ENCODE data around the gene PPP4R4.

PPP4R4 gene

GRCh38 chr14:94175011-94175745 is 1.1 kb downstream of the PPP4R4 start:
- TF ChIP-seq CTCF (IDR thresholded peaks at IDR 0.05; ENCODE audit: borderline replicate concordance, extremely low read depth, low read length, poor library complexity, severe bottlenecking) (no peak), EZH2 (IDR thresholded peaks at IDR 0.05; ENCODE audit: borderline replicate concordance, low read depth, low read length, severe bottlenecking) (no peak)
- H3K27ac ChIP-seq (ENCODE audit: low read length): no peak overlapping the region
- ATAC-seq (ENCODE audit: insufficient read depth, low read depth) (no peak), DNase-seq (no peak)
- no peaks in the 10 kb centered on the region for H3K9me3 ChIP-seq (ENCODE audit: insufficient read depth, low read length, severe bottlenecking)
- H3K4me2 ChIP-seq (ENCODE audit: insufficient read depth, low read length): no peak overlapping the region
- H3K36me3 ChIP-seq (ENCODE audit: insufficient read depth, low read length): no peaks in the 10 kb centered on the region
- no peak overlapping the region for H3K9ac ChIP-seq (ENCODE audit: low read depth, low read length)
- H3K79me2 ChIP-seq (ENCODE audit: insufficient read depth, low read length): no peaks in the 10 kb centered on the region
- H3K4me3 ChIP-seq (ENCODE audit: low read depth in 1 of 2, low read length in 2 of 2): no peak overlapping the region
- no peaks in the 10 kb centered on the region for H4K20me1 ChIP-seq (ENCODE audit: insufficient read depth, low read length)
- peaks cover 12% of the 10 kb centered on the region for H3K4me1 ChIP-seq (ENCODE audit: insufficient read depth, low read length)
- H3K27me3 ChIP-seq (ENCODE audit: insufficient read depth, low read length, poor library complexity): peaks cover 8% of the 10 kb centered on the region
- H2AFZ ChIP-seq (ENCODE audit: low read depth, low read length): no peak overlapping the region

GRCh38 chr14:94175747-94176146 is 1.6 kb downstream of the PPP4R4 start:
- no peak overlapping the region for H2AFZ ChIP-seq (ENCODE audit: low read depth, low read length)
- H3K9ac ChIP-seq (ENCODE audit: low read depth, low read length): no peak overlapping the region
- H3K27me3 ChIP-seq (ENCODE audit: insufficient read depth, low read length, poor library complexity): peaks cover 8% of the 10 kb centered on the region
- no peaks in the 10 kb centered on the region for H3K79me2 ChIP-seq (ENCODE audit: insufficient read depth, low read length)
- no peak overlapping the region for H3K27ac ChIP-seq (ENCODE audit: low read length)
- H3K36me3 ChIP-seq (ENCODE audit: insufficient read depth, low read length): no peaks in the 10 kb centered on the region
- no peak for ATAC-seq (ENCODE audit: insufficient read depth, low read depth)
- no peak for TF ChIP-seq EZH2 (IDR thresholded peaks at IDR 0.05; ENCODE audit: borderline replicate concordance, low read depth, low read length, severe bottlenecking)
- no peak for TF ChIP-seq CTCF (IDR thresholded peaks at IDR 0.05; ENCODE audit: borderline replicate concordance, extremely low read depth, low read length, poor library complexity, severe bottlenecking)
- H3K4me3 ChIP-seq (ENCODE audit: low read depth in 1 of 2, low read length in 2 of 2): no peak overlapping the region
- H4K20me1 ChIP-seq (ENCODE audit: insufficient read depth, low read length): no peaks in the 10 kb centered on the region
- no peaks in the 10 kb centered on the region for H3K9me3 ChIP-seq (ENCODE audit: insufficient read depth, low read length, severe bottlenecking)
- no peak for DNase-seq
- H3K4me1 ChIP-seq (ENCODE audit: insufficient read depth, low read length): peaks cover 16% of the 10 kb centered on the region
- no peak overlapping the region for H3K4me2 ChIP-seq (ENCODE audit: insufficient read depth, low read length)

GRCh38 chr14:94176808-94177207 is 2.7 kb downstream of the PPP4R4 start:
- TF ChIP-seq EZH2 (IDR thresholded peaks at IDR 0.05; ENCODE audit: borderline replicate concordance, low read depth, low read length, severe bottlenecking): no peak
- no peak for TF ChIP-seq CTCF (IDR thresholded peaks at IDR 0.05; ENCODE audit: borderline replicate concordance, extremely low read depth, low read length, poor library complexity, severe bottlenecking)

More at GRCh38 chr14:94176808-94177207, 2.7 kb downstream of the PPP4R4 start:
- Histone ChIP-seq H3K27me3 (ENCODE audit: insufficient read depth, low read length, poor library complexity) (peaks cover 8% of the 10 kb centered on the region), H3K4me2 (ENCODE audit: insufficient read depth, low read length) (no peak overlapping the region), H2AFZ (ENCODE audit: low read depth, low read length) (no peak overlapping the region), H4K20me1 (ENCODE audit: insufficient read depth, low read length) (no peaks in the 10 kb centered on the region), H3K4me1 (ENCODE audit: insufficient read depth, low read length) (peaks cover 21% of the 10 kb centered on the region), H3K27ac (ENCODE audit: low read length) (no peak overlapping the region), H3K4me3 (ENCODE audit: low read depth in 1 of 2, low read length in 2 of 2) (no peak overlapping the region), H3K79me2 (ENCODE audit: insufficient read depth, low read length) (no peaks in the 10 kb centered on the region), H3K9me3 (ENCODE audit: insufficient read depth, low read length, severe bottlenecking) (no peaks in the 10 kb centered on the region), H3K36me3 (ENCODE audit: insufficient read depth, low read length) (no peaks in the 10 kb centered on the region), H3K9ac (ENCODE audit: low read depth, low read length) (no peak overlapping the region)
- ATAC-seq (ENCODE audit: insufficient read depth, low read depth) (no peak), DNase-seq (no peak)

All from DND-41 (cell line).